Stromal cell of bone marrow (primary cell): ENCODE data around the gene SMCO1.
"Not testable (repeated sequence)": the region's sequence is repeated elsewhere in the genome, so short reads cannot be mapped to it uniquely, and the experiment has no call there.

ENCODE experiments used
- DNase-seq: peaks from one replicate; pipeline ENCODE4 v3.0.0-alpha.2; 2012; ENCODE audit warnings: low read depth

The SMCO1 gene

DNA sequence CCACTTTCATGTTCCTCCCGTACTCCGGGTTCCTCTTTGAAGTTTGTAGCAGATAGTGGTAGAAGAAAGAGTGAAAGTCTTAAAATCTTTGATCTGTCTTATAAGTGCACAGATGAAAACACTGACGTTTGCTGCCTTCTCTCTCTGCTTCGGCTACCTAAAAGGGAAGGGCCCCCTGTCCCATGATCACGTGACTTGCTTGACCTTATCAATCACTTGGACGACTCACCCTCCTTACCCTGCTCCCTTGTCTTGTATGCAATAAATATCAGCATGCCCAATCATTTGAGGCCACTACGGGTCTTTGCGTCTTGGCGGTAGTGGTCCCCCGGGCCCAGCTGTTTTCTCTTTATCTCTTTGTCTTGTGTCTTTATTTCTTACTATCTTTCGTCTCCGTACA lies 6.1 kb upstream of the SMCO1 start:
- DNase-seq: not testable (repeated sequence)

GRCh38 chr3:196519718-196520082 lies 4.6 kb upstream of the SMCO1 start:
- DNase-seq: no peak

GRCh38 chr3:196518966-196519717 lies 4.0 kb upstream of the SMCO1 start:
- peak; percentile 71 for DNase-seq

GRCh38 chr3:196517919-196518318 lies 2.8 kb upstream of the SMCO1 start:
- no peak for DNase-seq

GRCh38 chr3:196517162-196517800 lies 2.1 kb upstream of the SMCO1 start:
- DNase-seq: no peak

GRCh38 chr3:196514350-196514716 lies 813 bp downstream of the SMCO1 start:
- DNase-seq: no peak

DNA sequence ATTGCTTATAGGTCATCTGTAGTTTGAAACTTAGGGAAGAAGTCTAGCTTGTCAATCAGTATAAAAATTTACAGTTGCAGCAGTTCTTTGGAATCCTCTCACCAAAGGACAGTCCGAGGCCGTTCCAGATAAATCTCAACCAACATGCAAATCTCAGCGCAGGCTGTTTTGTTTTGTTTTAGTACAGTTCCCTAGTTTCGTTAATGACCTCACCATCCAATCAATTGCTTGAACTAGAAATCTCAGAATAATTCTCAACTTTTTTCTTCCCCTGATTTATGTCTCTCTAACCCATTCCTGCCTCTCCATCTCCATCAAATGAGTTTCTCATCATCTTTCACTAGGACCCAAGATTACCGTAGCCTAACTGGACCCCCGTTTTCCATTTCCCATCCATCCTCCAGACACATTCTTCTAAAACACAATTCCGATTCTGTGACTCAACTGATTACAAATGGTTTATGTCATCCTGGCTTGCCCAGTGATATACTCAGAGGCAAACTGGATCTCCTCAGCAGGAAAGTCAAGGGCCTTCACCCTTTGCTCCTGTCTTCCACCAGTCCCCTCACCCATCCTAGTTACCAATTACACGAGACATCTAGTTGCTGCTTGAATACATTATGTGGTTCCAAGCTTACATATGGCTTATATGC lies 1.3 kb downstream of the SMCO1 start:
- DNase-seq: no peak

- DNase-seq: not testable (repeated sequence)
These were observed 3.3 kb downstream of the SMCO1 start for GRCh38 chr3:196511646-196512425.

GRCh38 chr3:196511108-196511507 lies 4.0 kb downstream of the SMCO1 start:
- not testable (repeated sequence) for DNase-seq

DNA sequence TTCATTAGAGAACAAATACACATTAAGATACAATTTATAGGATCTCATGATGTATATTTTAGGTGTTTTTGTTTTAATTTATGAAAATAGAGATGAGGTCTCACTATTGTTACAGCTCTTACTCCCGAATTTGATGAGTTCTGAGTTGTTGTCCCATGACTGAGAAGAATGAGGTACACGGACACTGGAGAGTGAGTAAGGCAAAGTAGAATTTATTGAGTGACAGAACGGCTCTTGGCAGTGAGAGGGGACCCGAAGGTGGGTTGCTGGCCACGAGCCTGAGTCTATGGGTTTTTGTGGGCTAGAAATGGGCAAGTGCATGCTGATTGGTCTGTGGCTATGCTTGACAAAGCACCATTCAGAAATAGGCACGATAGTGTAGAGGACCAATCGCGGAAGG lies 8.5 kb downstream of the SMCO1 start:
- DNase-seq: no peak

DNA sequence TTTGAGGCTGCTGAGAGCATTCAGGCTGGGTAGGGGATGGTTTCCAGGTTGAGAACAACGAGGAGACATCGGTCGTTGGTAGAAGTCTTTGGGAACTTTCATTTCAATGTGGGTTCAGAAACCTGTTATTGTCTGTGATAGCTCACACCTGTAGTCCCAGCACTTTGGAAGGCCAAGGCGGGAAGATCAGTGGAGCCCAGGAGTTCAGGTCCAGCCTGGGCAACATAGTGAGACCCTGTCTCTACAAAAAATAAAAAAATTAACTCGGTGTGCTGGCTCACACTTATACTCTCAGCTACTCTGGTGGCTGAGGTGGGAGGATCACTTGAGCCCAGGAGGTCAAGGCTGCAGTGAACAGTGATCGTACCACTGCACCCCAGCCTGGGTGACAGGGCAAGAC lies 10.6 kb downstream of the SMCO1 start:
- DNase-seq: no peak

GRCh38 chr3:196504077-196504398 lies 11.1 kb downstream of the SMCO1 start:
- DNase-seq: not testable (repeated sequence)

- DNase-seq: peak; percentile 91
These were observed 11.7 kb downstream of the SMCO1 start, which contains the start of gene RNF168 for GRCh38 chr3:196503196-196504076. RNF168 (minus strand) TSS chr3:196503768; CDS start chr3:196503173, 595 bp downstream.

GRCh38 chr3:196502775-196503195 lies 12.4 kb downstream of the SMCO1 start:
- DNase-seq: peak; percentile 90

DNA sequence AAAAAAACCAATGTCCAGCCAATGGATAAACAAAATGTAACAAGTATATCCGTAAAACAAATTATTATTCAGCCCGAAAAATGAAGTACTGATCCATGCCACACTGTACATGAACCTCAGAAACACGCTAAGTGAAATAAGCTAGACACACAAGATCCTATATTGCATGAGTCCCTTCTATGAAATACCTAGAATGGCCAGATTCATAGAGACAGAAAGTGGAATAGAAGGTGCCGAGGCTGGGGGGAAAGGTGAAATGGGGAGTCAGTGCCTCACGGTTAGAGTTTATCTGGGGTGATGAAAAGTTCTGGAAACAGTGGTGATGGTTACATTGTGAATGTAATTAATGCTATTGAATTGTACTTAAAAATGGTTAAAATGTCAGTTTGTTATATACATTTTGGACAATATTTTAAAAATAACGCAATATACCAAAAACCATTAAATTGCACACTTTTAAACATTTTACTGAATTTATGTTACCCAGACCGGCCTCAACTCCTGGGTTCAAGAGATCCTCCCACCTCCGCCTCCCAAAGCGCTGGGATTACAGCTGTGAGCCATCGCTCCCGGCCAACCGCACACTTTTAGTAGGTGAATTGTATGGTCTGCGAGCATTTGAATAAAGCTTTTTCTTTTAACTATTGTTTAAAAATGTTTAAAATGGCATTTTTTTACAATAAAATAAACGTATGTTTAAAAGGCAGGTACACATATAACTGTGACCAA lies 13.7 kb downstream of the SMCO1 start:
- DNase-seq: no peak

- no peak for DNase-seq
These were observed 15.2 kb downstream of the SMCO1 start for GRCh38 chr3:196499807-196500524.

GRCh38 chr3:196499061-196499460 lies 16.1 kb downstream of the SMCO1 start:
- DNase-seq: no peak

DNA sequence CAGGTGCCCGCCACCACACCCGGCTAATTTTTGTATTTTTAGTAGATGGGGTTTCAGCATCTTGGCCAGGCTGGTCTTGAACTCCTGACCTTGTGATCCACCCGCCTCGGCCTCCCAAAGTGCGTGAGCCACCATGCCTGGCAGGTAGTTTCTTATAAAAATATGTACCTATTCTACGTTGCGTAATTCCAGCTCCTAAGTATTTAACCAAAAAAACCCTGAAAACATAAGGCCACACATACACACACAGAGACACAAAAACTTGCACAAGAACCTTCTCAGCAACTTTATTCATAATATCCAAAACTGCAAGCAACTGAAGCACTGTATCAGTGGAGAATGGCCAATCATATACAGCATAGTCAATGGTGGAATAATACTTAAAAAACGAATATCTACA lies 16.8 kb downstream of the SMCO1 start:
- no peak for DNase-seq

DNA sequence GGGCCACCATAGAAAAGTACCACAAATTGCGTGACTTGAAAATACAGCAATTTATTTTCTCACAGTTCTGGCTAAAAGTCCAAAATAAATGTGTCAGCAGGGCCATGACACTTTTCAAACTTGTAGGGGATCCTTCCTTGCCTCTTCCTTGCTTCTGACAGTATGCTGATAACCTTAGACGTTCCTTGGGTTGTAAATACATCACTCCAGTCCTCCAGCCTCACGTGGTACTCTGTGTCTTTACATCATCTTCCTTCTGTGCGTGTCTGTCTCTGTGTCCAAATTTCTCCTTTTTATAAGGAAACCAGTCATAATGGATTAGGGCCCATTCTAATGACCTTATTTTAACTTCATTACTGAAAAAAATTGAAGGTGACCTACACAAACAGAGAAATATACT lies 19.0 kb downstream of the SMCO1 start:
- no peak for DNase-seq

DNA sequence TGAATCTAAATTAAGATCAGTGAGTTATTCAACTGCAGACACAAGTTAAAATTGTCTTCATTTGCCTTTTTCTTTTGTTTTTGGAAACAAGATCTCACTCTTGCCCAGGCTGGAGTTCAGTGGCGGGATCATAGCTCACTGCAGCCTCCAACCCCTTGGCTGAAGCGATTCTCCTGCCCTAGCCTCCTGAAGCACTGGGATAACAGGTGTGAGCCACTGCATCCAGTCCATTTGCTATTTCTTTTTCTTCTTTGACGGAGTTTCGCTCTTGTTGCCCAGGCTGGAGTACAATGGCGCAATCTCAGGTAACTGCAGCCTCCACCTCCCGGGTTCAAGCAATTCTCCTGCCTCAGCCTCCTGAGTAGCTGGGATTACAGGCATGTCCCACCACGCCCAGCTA lies 21.9 kb downstream of the SMCO1 start:
- DNase-seq: no peak
